OCI-LY1 (cell line): ENCODE measurements around the gene WTAP.

Experiments used
- H2AFZ ChIP-seq: fragments of 200-600 bp; sonication (generic), shearing (Covaris generic); 2 replicates; pipeline ENCODE4 v1.6.0; 2014; ENCODE audit warnings: antibody characterized with exemption, mild to moderate bottlenecking, low read length
- H3F3A ChIP-seq: fragments of 200-600 bp; sonication (generic), shearing (Covaris generic); 2 replicates; pipeline ENCODE4 v1.6.0; 2014; ENCODE audit warnings: mild to moderate bottlenecking, antibody characterized with exemption, low read length, moderate library complexity; ENCODE audit not compliant: insufficient read depth
- H3K27ac ChIP-seq: fragments of 200-600 bp; sonication (generic); 2 replicates; pipeline ENCODE4 v1.5.1; 2014; ENCODE audit warnings: low read length, mixed run types, mild to moderate bottlenecking, low read depth; ENCODE audit not compliant: poor library complexity, severe bottlenecking
- H3K27me3 ChIP-seq: fragments of 200-600 bp; sonication (generic); 2 replicates; pipeline ENCODE4 v1.6.0; 2014; ENCODE audit warnings: antibody characterized with exemption, mild to moderate bottlenecking, low read length, moderate library complexity; ENCODE audit not compliant: insufficient read depth
- H3K36me3 ChIP-seq: fragments of 200-600 bp; sonication (generic); 2 replicates; pipeline ENCODE4 v1.6.1; 2014; ENCODE audit warnings: mild to moderate bottlenecking, antibody characterized with exemption, low read length, moderate library complexity, mixed read lengths; ENCODE audit not compliant: insufficient read depth
- H3K4me1 ChIP-seq: fragments of 200-600 bp; sonication (generic); 2 replicates; pipeline ENCODE4 v1.5.1; 2014; ENCODE audit warnings: mild to moderate bottlenecking, low read length, moderate library complexity; ENCODE audit not compliant: insufficient read depth, severe bottlenecking
- H3K4me2 ChIP-seq: fragments of 200-600 bp; sonication (generic), shearing (Covaris generic); 2 replicates; pipeline ENCODE4 v1.6.1; 2014; ENCODE audit warnings: low read length
- H3K4me3 ChIP-seq: fragments of 200-600 bp; sonication (generic); 2 replicates; pipeline ENCODE4 v1.5.1; 2014; ENCODE audit warnings: low read length, low read depth, mild to moderate bottlenecking, mixed read lengths; ENCODE audit not compliant: poor library complexity, severe bottlenecking
- H3K79me2 ChIP-seq: fragments of 200-600 bp; shearing (Covaris generic); 2 replicates; pipeline ENCODE4 v1.6.1; 2016; ENCODE audit warnings: mixed run types, low read length, mixed read lengths; ENCODE audit not compliant: insufficient read depth
- H3K9ac ChIP-seq: fragments of 200-600 bp; sonication (generic), shearing (Covaris generic); 2 replicates; pipeline ENCODE4 v1.6.1; 2014; ENCODE audit warnings: mild to moderate bottlenecking, low read length, mixed read lengths
- H3K9me2 ChIP-seq: fragments of 200-600 bp; sonication (generic), shearing (Covaris generic); 2 replicates; pipeline ENCODE4 v1.6.1; 2014; ENCODE audit warnings: low read depth, mild to moderate bottlenecking, low read length, mixed read lengths
- H3K9me3 ChIP-seq: fragments of 200-600 bp; shearing (Covaris generic); 2 replicates; pipeline ENCODE4 v1.6.1; 2014; ENCODE audit warnings: low read length, mixed read lengths
- H4K20me1 ChIP-seq: fragments of 200-600 bp; sonication (generic), shearing (Covaris generic); 2 replicates; pipeline ENCODE4 v1.6.0; 2016; ENCODE audit warnings: mild to moderate bottlenecking, low read length; ENCODE audit not compliant: insufficient read depth
- EZH2 ChIP-seq: fragments of 200-600 bp; sonication (generic), shearing (Covaris generic); IDR thresholded peaks from 2 replicates; pipeline ENCODE4 v1.8.0; 2017; ENCODE audit warnings: borderline replicate concordance, mixed run types, mild to moderate bottlenecking, antibody characterized with exemption, low read length, moderate library complexity, mixed read lengths
- TF ChIP-seq, protein P1 (sequence below): fragments of 200-600 bp; sonication (generic), shearing (Covaris generic); IDR thresholded peaks from 2 replicates; pipeline ENCODE4 v1.5.1; 2017; ENCODE audit warnings: mild to moderate bottlenecking, antibody characterized with exemption, low read length, moderate library complexity, mixed read lengths

The WTAP gene

DNA sequence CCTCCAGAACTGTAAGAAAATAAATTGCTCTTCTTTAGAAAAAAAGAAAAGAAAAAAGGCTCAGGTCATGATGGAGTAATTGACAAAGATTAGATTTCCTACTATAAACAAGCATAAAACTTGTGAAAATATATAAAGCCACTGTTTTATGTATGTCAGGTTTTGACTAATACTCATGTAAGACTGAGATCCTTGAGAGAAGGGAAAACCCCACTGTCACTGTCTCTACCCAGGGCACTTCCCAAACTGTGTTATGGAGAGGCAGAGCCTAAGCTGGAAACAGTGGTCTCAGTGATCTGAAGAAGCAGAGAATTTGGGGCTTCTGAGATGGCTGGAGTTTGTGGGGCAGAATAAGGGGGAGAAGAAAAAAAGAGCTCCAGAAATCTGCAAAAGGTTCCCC is 42.2 kb downstream of the WTAP start:
- Histone ChIP-seq H3K79me2 (no peaks in the 10 kb centered on the region), H4K20me1 (no peaks in the 10 kb centered on the region), H3K4me1 (no peaks in the 10 kb centered on the region), H3K27ac (no peak overlapping the region), H3K9me3 (no peaks in the 10 kb centered on the region), H3K4me3 (no peak overlapping the region), H2AFZ (no peak overlapping the region), H3K4me2 (no peak overlapping the region), H3F3A (no peaks in the 10 kb centered on the region), H3K27me3 (no peaks in the 10 kb centered on the region), H3K9me2 (no peaks in the 10 kb centered on the region), H3K9ac (no peak overlapping the region), H3K36me3 (peaks cover 98% of the 10 kb centered on the region)
- TF ChIP-seq, protein P1, sequence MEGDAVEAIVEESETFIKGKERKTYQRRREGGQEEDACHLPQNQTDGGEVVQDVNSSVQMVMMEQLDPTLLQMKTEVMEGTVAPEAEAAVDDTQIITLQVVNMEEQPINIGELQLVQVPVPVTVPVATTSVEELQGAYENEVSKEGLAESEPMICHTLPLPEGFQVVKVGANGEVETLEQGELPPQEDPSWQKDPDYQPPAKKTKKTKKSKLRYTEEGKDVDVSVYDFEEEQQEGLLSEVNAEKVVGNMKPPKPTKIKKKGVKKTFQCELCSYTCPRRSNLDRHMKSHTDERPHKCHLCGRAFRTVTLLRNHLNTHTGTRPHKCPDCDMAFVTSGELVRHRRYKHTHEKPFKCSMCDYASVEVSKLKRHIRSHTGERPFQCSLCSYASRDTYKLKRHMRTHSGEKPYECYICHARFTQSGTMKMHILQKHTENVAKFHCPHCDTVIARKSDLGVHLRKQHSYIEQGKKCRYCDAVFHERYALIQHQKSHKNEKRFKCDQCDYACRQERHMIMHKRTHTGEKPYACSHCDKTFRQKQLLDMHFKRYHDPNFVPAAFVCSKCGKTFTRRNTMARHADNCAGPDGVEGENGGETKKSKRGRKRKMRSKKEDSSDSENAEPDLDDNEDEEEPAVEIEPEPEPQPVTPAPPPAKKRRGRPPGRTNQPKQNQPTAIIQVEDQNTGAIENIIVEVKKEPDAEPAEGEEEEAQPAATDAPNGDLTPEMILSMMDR, result no peak
- TF ChIP-seq EZH2, result no peak

DNA sequence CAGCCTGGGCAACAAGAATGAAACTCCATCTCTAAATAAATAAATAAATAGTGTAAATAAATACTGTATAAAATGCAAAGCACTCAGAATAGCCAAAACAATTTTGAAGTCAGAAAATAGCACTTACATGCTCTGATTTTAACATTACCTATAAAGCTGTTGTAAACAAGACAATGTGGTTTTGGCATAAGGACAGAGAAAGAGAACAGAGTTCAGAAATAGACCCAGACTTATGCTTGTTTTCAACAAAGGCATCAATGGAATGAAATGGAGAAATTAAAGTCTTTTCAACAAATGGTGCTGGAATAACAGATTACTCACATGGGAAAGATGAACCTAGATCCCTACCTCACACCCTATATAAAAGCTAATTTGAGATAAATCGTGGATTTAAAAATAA is 44.9 kb downstream of the WTAP start:
- H3K27me3 ChIP-seq, result no peaks in the 10 kb centered on the region
- no peaks in the 10 kb centered on the region for H3K9me3 ChIP-seq
- H3K9ac ChIP-seq, result no peak overlapping the region
- TF ChIP-seq EZH2, result no peak
- TF ChIP-seq, protein P1, result no peak
- H4K20me1 ChIP-seq, result no peaks in the 10 kb centered on the region
- no peaks in the 10 kb centered on the region for H3K79me2 ChIP-seq
- H3K36me3 ChIP-seq, result peaks cover 98% of the 10 kb centered on the region
- no peak overlapping the region for H3K4me2 ChIP-seq
- H2AFZ ChIP-seq, result no peak overlapping the region
- no peaks in the 10 kb centered on the region for H3K9me2 ChIP-seq
- H3K4me3 ChIP-seq, result no peak overlapping the region
- no peaks in the 10 kb centered on the region for H3K4me1 ChIP-seq
- H3F3A ChIP-seq, result no peaks in the 10 kb centered on the region
- H3K27ac ChIP-seq, result no peak overlapping the region

DNA sequence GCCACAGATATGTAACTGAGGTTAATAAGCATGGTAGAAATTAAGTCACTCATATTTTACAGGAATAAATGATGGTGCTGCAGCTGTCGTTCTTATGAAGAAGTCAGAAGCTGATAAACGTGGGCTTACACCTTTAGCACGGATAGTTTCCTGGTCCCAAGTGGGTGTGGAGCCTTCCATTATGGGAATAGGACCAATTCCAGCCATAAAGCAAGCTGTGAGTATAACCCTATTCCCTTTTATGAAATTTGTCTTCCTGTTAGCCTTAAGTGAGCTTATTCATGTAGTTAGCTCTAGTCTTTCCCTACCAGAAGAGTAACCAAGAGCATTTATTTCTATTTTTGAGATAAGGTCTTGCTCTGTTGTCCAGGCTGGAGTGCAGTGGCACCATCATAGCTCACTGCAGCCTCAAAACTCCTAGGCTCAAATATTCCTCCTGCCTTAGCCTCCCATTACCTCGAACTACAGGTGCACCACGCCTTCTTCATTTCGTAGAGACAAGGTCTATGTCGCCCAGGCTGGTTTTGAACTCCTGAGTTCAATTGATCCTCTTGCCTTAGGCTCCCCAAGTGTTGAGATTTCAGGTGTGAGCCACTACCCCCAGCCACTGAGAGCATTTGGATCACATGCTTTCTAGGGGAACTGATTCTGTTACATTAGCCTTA is 50.1 kb downstream of the WTAP start:
- Histone ChIP-seq H3K9me3 (no peaks in the 10 kb centered on the region), H3K4me2 (no peak overlapping the region), H3K27ac (no peak overlapping the region), H3K4me1 (no peaks in the 10 kb centered on the region), H4K20me1 (no peaks in the 10 kb centered on the region), H3K9ac (no peak overlapping the region), H3K4me3 (no peak overlapping the region), H3K79me2 (no peaks in the 10 kb centered on the region), H2AFZ (no peak overlapping the region), H3K36me3 (peaks cover 100% of the 10 kb centered on the region), H3K9me2 (no peaks in the 10 kb centered on the region), H3K27me3 (no peaks in the 10 kb centered on the region), H3F3A (no peaks in the 10 kb centered on the region)
- TF ChIP-seq, protein P1, result no peak
